ENCODE measurements around the gene GPC3.
"Not testable (repeated sequence)": the region's sequence is repeated elsewhere in the genome, so short reads cannot be mapped to it uniquely, and the experiment has no call there.

Gene GPC3

GRCh38 chrX:133722756-133723155, 262.6 kb downstream of the GPC3 start:
- no peak for TF ChIP-seq CTCF (IDR thresholded peaks at IDR 0.05; ENCODE audit: low read depth, low read length, missing control alignments)
- DNase-seq (ENCODE audit: low read depth) = no peak
- no peak overlapping the region for H3K4me3 ChIP-seq (ENCODE audit: low read depth, low read length)

- not testable (repeated sequence) for H3K4me3 ChIP-seq (ENCODE audit: low read depth, low read length); DNase-seq (ENCODE audit: low read depth)
Observed at GRCh38 chrX:133720269-133720668, 265.1 kb downstream of the GPC3 start.

GRCh38 chrX:133715715-133716114, 269.7 kb downstream of the GPC3 start:
- H3K4me3 ChIP-seq (ENCODE audit: low read depth, low read length) = no peak overlapping the region
- TF ChIP-seq CTCF (IDR thresholded peaks at IDR 0.05; ENCODE audit: low read depth, low read length, missing control alignments) = no peak
- DNase-seq (ENCODE audit: low read depth) = no peak

GRCh38 chrX:133709501-133709900, 275.9 kb downstream of the GPC3 start:
- no peak for TF ChIP-seq CTCF (IDR thresholded peaks at IDR 0.05; ENCODE audit: low read depth, low read length, missing control alignments)
- H3K4me3 ChIP-seq (ENCODE audit: low read depth, low read length) = no peak overlapping the region
- DNase-seq (ENCODE audit: low read depth) = no peak

GRCh38 chrX:133706890-133707289, 278.5 kb downstream of the GPC3 start:
- DNase-seq (ENCODE audit: low read depth) = no peak
- no peak for TF ChIP-seq CTCF (IDR thresholded peaks at IDR 0.05; ENCODE audit: low read depth, low read length, missing control alignments)
- H3K4me3 ChIP-seq (ENCODE audit: low read depth, low read length) = no peak overlapping the region

- DNase-seq (ENCODE audit: low read depth) = no peak
- no peak for TF ChIP-seq CTCF (IDR thresholded peaks at IDR 0.05; ENCODE audit: low read depth, low read length, missing control alignments)
- no peak overlapping the region for H3K4me3 ChIP-seq (ENCODE audit: low read depth, low read length)
Observed at GRCh38 chrX:133702230-133702629, 283.2 kb downstream of the GPC3 start.

- TF ChIP-seq CTCF (IDR thresholded peaks at IDR 0.05; ENCODE audit: low read depth, low read length, missing control alignments) = no peak
- DNase-seq (ENCODE audit: low read depth) = no peak
- H3K4me3 ChIP-seq (ENCODE audit: low read depth, low read length) = no peak overlapping the region
Observed at GRCh38 chrX:133699023-133699728, 286.2 kb downstream of the GPC3 start.
